SH-SY5Y (cell line): ENCODE measurements around the gene VLDLR.

Experiments
- GATA2 ChIP-seq: IDR thresholded peaks from 2 replicates; pipeline ENCODE4 v1.6.1; 2011; ENCODE audit warnings: mild to moderate bottlenecking, low read depth, low read length
- GATA3 ChIP-seq: IDR thresholded peaks from 2 replicates; pipeline ENCODE4 v1.6.1; 2011; ENCODE audit warnings: low read depth, mild to moderate bottlenecking, low read length, moderate library complexity

DNA sequence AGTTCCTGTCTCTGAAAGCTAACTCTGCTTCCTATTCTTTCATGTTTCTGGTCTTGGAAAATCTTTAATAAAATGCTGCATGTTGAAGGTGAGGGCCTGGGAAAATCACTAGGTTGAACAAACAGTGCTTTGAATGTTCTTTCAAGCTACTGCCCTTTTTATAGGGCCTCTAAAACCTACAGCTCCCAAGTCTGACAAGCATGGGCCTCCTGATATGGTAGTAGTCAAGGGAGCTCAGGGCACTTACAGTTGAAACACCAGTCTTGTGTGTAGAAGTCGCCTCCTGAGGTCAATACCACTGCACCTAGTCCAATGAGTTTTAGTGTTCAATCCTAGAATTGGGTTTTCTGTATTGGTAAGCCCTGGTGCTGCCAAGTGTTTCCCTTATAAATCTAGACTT is 20.5 kb downstream of the VLDLR start:
- no peak for TF ChIP-seq GATA3
- no peak for TF ChIP-seq GATA2
